ENCODE data around the gene TOMM5.

The TOMM5 gene

GRCh38 chr9:37596504-37596903 lies 4.1 kb upstream of the TOMM5 start:
- no peak for DNase-seq (ENCODE audit: low read depth)
- no peak for TF ChIP-seq CTCF (IDR thresholded peaks at IDR 0.05; ENCODE audit: low read depth, low read length, missing control alignments)
- H3K4me3 ChIP-seq (ENCODE audit: low read depth, low read length), result no peak overlapping the region

GRCh38 chr9:37593883-37594448 lies 1.6 kb upstream of the TOMM5 start:
- TF ChIP-seq CTCF (IDR thresholded peaks at IDR 0.05; ENCODE audit: low read depth, low read length, missing control alignments), result no peak
- no peak for DNase-seq (ENCODE audit: low read depth)
- peak overlapping the region; percentile 20; the same call in 1 of the 2 replicates for H3K4me3 ChIP-seq (ENCODE audit: low read depth, low read length)

GRCh38 chr9:37587521-37587920 lies 4.9 kb downstream of the TOMM5 start:
- no peak for TF ChIP-seq CTCF (IDR thresholded peaks at IDR 0.05; ENCODE audit: low read depth, low read length, missing control alignments)
- DNase-seq (ENCODE audit: low read depth), result no peak
- H3K4me3 ChIP-seq (ENCODE audit: low read depth, low read length), result no peak overlapping the region

- H3K4me3 ChIP-seq (ENCODE audit: low read depth, low read length), result no peak overlapping the region
- DNase-seq (ENCODE audit: low read depth), result no peak
- no peak for TF ChIP-seq CTCF (IDR thresholded peaks at IDR 0.05; ENCODE audit: low read depth, low read length, missing control alignments)
These were observed 8.8 kb downstream of the TOMM5 start for GRCh38 chr9:37583522-37584121.

GRCh38 chr9:37582548-37583157 lies 9.7 kb downstream of the TOMM5 start:
- H3K4me3 ChIP-seq (ENCODE audit: low read depth, low read length), result no peak overlapping the region
- no peak for DNase-seq (ENCODE audit: low read depth)

GRCh38 chr9:37575921-37576721 lies 16.3 kb downstream of the TOMM5 start, which contains the start of gene FBXO10:
Gene FBXO10 (minus strand): TSS chr9:37576380. CDS start chr9:37541768, 34,612 bp downstream.
- peak within 1 kb of the TSS; percentile 93 for H3K4me3 ChIP-seq (ENCODE audit: low read depth, low read length)
- DNase-seq (ENCODE audit: low read depth), result no peak
- TF ChIP-seq CTCF (IDR thresholded peaks at IDR 0.05; ENCODE audit: low read depth, low read length, missing control alignments), result no peak

More at GRCh38 chr9:37582548-37583157, 9.7 kb downstream of the TOMM5 start:
- TF ChIP-seq CTCF (IDR thresholded peaks at IDR 0.05; ENCODE audit: low read depth, low read length, missing control alignments), result peak; percentile 71

Measured in GM12864 (cell line).